Lung (tissue), 12 donors: Measurements from ENCODE around the gene XPO4. TPM values are rescaled to one million over a fixed set of nuclear protein-coding genes. Genes with fewer than 3 reads are reported as not detected.

ENCODE experiments used
- ATAC-seq: fragments of 200-7000 bp; cut with Tn5 transposase; one replicate; pipeline ENCODE4 v1.9.1; 2020; ENCODE audit warnings: moderate number of reproducible peaks; ENCODE audit not compliant: insufficient read depth, low FRiP score
- DNase-seq, 3 donors: peaks; one replicate each; pipeline ENCODE4 v3.0.0-alpha.2; 2013 to 2017
- H3K27ac ChIP-seq, 2 donors: one replicate each; pipeline ENCODE4 v1.5.1; 2013; ENCODE audit warnings: mild to moderate bottlenecking in 2 of 2, moderate library complexity in 2 of 2, control low read depth in 1 of 2, inconsistent platforms in 1 of 2, low read depth in 1 of 2, low read length in 1 of 2
- H3K27me3 ChIP-seq, 3 donors: one replicate each; pipeline ENCODE4 v1.5.1; 2013; ENCODE audit warnings: low read length in 2 of 3; ENCODE audit not compliant: control insufficient read depth in 3 of 3, insufficient read depth in 3 of 3
- H3K36me3 ChIP-seq, 4 donors: one replicate each; pipeline ENCODE4 v1.5.1; 2013; ENCODE audit warnings: low read length in 4 of 4, mild to moderate bottlenecking in 1 of 4, moderate library complexity in 1 of 4; ENCODE audit not compliant: control insufficient read depth in 4 of 4, insufficient read depth in 4 of 4
- H3K4me1 ChIP-seq, 5 donors: one replicate each; pipeline ENCODE4 v1.5.1; 2013; ENCODE audit warnings: low read length in 5 of 5, mild to moderate bottlenecking in 2 of 5, moderate library complexity in 1 of 5; ENCODE audit not compliant: control insufficient read depth in 5 of 5, insufficient read depth in 5 of 5
- H3K4me3 ChIP-seq: one replicate; pipeline ENCODE4 v1.5.1; 2013; ENCODE audit warnings: mild to moderate bottlenecking, control low read depth, moderate library complexity
- H3K9ac ChIP-seq, 2 donors: one replicate each; pipeline ENCODE4 v1.5.1; 2013; ENCODE audit warnings: low read length in 2 of 2, control low read depth in 1 of 2; ENCODE audit not compliant: insufficient read depth in 1 of 2
- H3K9me3 ChIP-seq, 4 donors: one replicate each; pipeline ENCODE4 v1.5.1; 2013; ENCODE audit warnings: low read length in 3 of 4, mild to moderate bottlenecking in 1 of 4, moderate library complexity in 1 of 4; ENCODE audit not compliant: control insufficient read depth in 4 of 4, insufficient read depth in 3 of 4
- CTCF ChIP-seq: IDR thresholded peaks from 2 replicates; pipeline ENCODE4 v1.5.1; 2012; ENCODE audit warnings: mild to moderate bottlenecking; ENCODE audit errors: control extremely low read depth, extremely low read depth
- WGBS, 2 donors: extraction: QIAGEN DNeasy Blood & Tissue Kit; methylation state at CpG; one replicate each; pipeline ENCODE4 v1.1.7; 2013; 5-methylcytosine and 5-hydroxymethylcytosine counted together
- polyA plus RNA-seq, 2 donors: library from polyadenylated mRNA; stranded (reverse); fragments of 200-250 nt; gene quantifications; one replicate each; pipeline ENCODE4 v1.2.1, GENCODE V29; 2013
- total RNA-seq, 2 donors: library from RNA; depleted of rRNA in 1 of 2; stranded (reverse); fragments of >200 nt in 1 of 2; gene quantifications; one replicate each; pipeline ENCODE4 v1.2.1, GENCODE V29; 2014 to 2021
- donor health status: control.
- donor health status: control.
- donor health status: Bipolar disorder and iron deficiency.
- donor health status: healthy.
- donor health status: DM: yes; HTN: yes; CAD: no.

Gene XPO4
- total and polyA plus RNA-seq, 4 donors, result 3.1 to 25.5 (median 9.9) TPM

- 39 to 66% methylated on average over 5 of the region's 5 CpGs for WGBS, 2 donors
- H3K4me3 ChIP-seq, result no peak overlapping the region
These were observed 88.2 kb downstream of the XPO4 start for GRCh38 chr13:20814224-20814910.

GRCh38 chr13:20812890-20813289, 89.7 kb downstream of the XPO4 start:
- H3K36me3 ChIP-seq, result peaks cover 0 to 11% (median 5%) of the 10 kb centered on the region in 4 donors
- 91 to 96% methylated on average over 7 of the region's 7 CpGs for WGBS, 2 donors
- peaks cover 7 to 19% (median 13%) of the 10 kb centered on the region in 5 donors for H3K4me1 ChIP-seq
- no peaks in the 10 kb centered on the region for H3K27me3 ChIP-seq
- H3K9ac ChIP-seq, result no peak overlapping the region
- ATAC-seq (no peak), DNase-seq (no peak)
- no peaks in the 10 kb centered on the region for H3K9me3 ChIP-seq
- no peak overlapping the region for H3K4me3 ChIP-seq
- H3K27ac ChIP-seq, result peak overlapping the region in 1 of 2 donors; percentile 81
- TF ChIP-seq CTCF, result no peak

More at GRCh38 chr13:20814224-20814910, 88.2 kb downstream of the XPO4 start:
- TF ChIP-seq CTCF, result no peak
- Histone ChIP-seq H3K9ac (no peak overlapping the region), H3K27ac (peak overlapping the region in 1 of 2 donors; percentile 77), H3K36me3 (peaks cover 0 to 1% (median under 1%) of the 10 kb centered on the region in 4 donors), H3K4me1 (peaks cover 7 to 16% (median 13%) of the 10 kb centered on the region in 5 donors), H3K27me3 (no peaks in the 10 kb centered on the region), H3K9me3 (no peaks in the 10 kb centered on the region)
- DNase-seq (peak; percentile 86 to 87 (median 87)), ATAC-seq (peak; percentile 89)

GRCh38 chr13:20810808-20811207, 91.7 kb downstream of the XPO4 start:
- Histone ChIP-seq H3K27me3 (no peaks in the 10 kb centered on the region), H3K4me1 (peaks cover 5 to 16% (median 13%) of the 10 kb centered on the region in 5 donors), H3K4me3 (no peak overlapping the region), H3K9ac (no peak overlapping the region), H3K27ac (no peak overlapping the region), H3K36me3 (peaks cover 0 to 18% (median 9%) of the 10 kb centered on the region in 4 donors), H3K9me3 (no peaks in the 10 kb centered on the region)
- 92 to 96% methylated on average over 2 of the region's 2 CpGs for WGBS, 2 donors
- ATAC-seq (no peak), DNase-seq (no peak)
- no peak for TF ChIP-seq CTCF
